Forelimb muscle (tissue), 1 donor: ENCODE measurements around the gene STAB2. TPM values are rescaled to one million over a fixed set of nuclear protein-coding genes. Genes with fewer than 3 reads are reported as not detected.
A peak's percentile ranks its signal among the peaks of the same experiment; 100 is the strongest.

Experiments
- DNase-seq: peaks from one replicate; pipeline ENCODE4 v3.0.0-alpha.2; 2013; ENCODE audit warnings: low read depth
- polyA plus RNA-seq: library from polyadenylated mRNA; unstranded; fragments of 120-200 nt; gene quantifications from one replicate; pipeline ENCODE4 v1.2.1, GENCODE V29; 2013; ENCODE audit not compliant: insufficient read length

The STAB2 gene
- 3.9 TPM for polyA plus RNA-seq

- DNase-seq = no peak
These were observed at the start of gene STAB2 for GRCh38 chr12:103586791-103587370. Gene STAB2 (plus strand): TSS chr12:103587273. CDS start chr12:103587477, 204 bp downstream.

- no peak for DNase-seq
These were observed 48.7 kb upstream of the STAB2 start for GRCh38 chr12:103538397-103538796.

GRCh38 chr12:103540319-103540718 lies 46.8 kb upstream of the STAB2 start:
- no peak for DNase-seq

- no peak for DNase-seq
These were observed 45.0 kb upstream of the STAB2 start for GRCh38 chr12:103542078-103542477.

GRCh38 chr12:103546959-103547358 lies 40.1 kb upstream of the STAB2 start:
- no peak for DNase-seq

GRCh38 chr12:103547376-103547775 lies 39.7 kb upstream of the STAB2 start:
- no peak for DNase-seq

- no peak for DNase-seq
These were observed 39.1 kb upstream of the STAB2 start for GRCh38 chr12:103547929-103548328.

- peak; percentile 38 for DNase-seq
These were observed 38.2 kb upstream of the STAB2 start for GRCh38 chr12:103548622-103549601.

GRCh38 chr12:103556890-103557627 lies 30.0 kb upstream of the STAB2 start:
- no peak for DNase-seq

- no peak for DNase-seq
These were observed 29.5 kb upstream of the STAB2 start for GRCh38 chr12:103557628-103558010.

GRCh38 chr12:103558879-103559278 lies 28.2 kb upstream of the STAB2 start:
- no peak for DNase-seq

GRCh38 chr12:103560604-103561101 lies 26.4 kb upstream of the STAB2 start:
- DNase-seq = no peak

GRCh38 chr12:103561174-103561573 lies 25.9 kb upstream of the STAB2 start:
- no peak for DNase-seq

- DNase-seq = no peak
These were observed 20.7 kb upstream of the STAB2 start for GRCh38 chr12:103566398-103566797.

- no peak for DNase-seq
These were observed 17.8 kb upstream of the STAB2 start for GRCh38 chr12:103569278-103569677.

- no peak for DNase-seq
These were observed 15.8 kb upstream of the STAB2 start for GRCh38 chr12:103571286-103571685.

- no peak for DNase-seq
These were observed 14.6 kb upstream of the STAB2 start for GRCh38 chr12:103572312-103573045.

GRCh38 chr12:103573185-103573584 lies 13.9 kb upstream of the STAB2 start:
- DNase-seq = no peak

- DNase-seq = no peak
These were observed 8.1 kb upstream of the STAB2 start for GRCh38 chr12:103578926-103579325.

- DNase-seq = no peak
These were observed 7.0 kb upstream of the STAB2 start for GRCh38 chr12:103580026-103580425.

GRCh38 chr12:103583008-103583407 lies 4.1 kb upstream of the STAB2 start:
- DNase-seq = no peak
